Activated CD4-positive, alpha-beta T cell treated with anti-CD3 and anti-CD28 coated beads, Interleukin-2, amount 10 ng/mL, durations not matched to agents 24 days and 14 days (primary cell): ENCODE results near the gene DNM3. TPM values are rescaled to one million over a fixed set of nuclear protein-coding genes. Genes with fewer than 3 reads are reported as not detected.

ENCODE experiments used
- DNase-seq: peaks from one replicate; pipeline ENCODE4 v3.0.0; 2022
- H3K27ac Mint-ChIP-seq: one replicate; pipeline ENCODE4 v1.8.0; 2022; ENCODE audit warnings: mild to moderate bottlenecking, mixed read lengths
- H3K27me3 Mint-ChIP-seq: one replicate; pipeline ENCODE4 v1.8.0; 2022; ENCODE audit warnings: mixed read lengths
- H3K36me3 Mint-ChIP-seq: one replicate; pipeline ENCODE4 v1.8.0; 2022; ENCODE audit warnings: low read depth, mild to moderate bottlenecking, mixed read lengths
- H3K4me1 Mint-ChIP-seq: one replicate; pipeline ENCODE4 v1.8.0; 2021; ENCODE audit warnings: mixed read lengths
- H3K4me3 Mint-ChIP-seq: one replicate; pipeline ENCODE4 v1.8.0; 2022; ENCODE audit warnings: mild to moderate bottlenecking, moderate library complexity, mixed read lengths
- H3K9me3 Mint-ChIP-seq: one replicate; pipeline ENCODE4 v1.8.0; 2021; ENCODE audit warnings: mixed read lengths
- intact Hi-C: fragments of 100-400 bp; cut with micrococcal nuclease; formaldehyde crosslinking; loops from one replicate; pipeline ENCODE4 v1.15.1; 2023
- total RNA-seq: library from RNA; stranded (reverse); gene quantifications from 2 replicates; pipeline ENCODE4 v1.2.3, GENCODE V29; 2022

DNM3 gene
- total RNA-seq, 1 donor from 2014 or later, result 0.42 TPM

DNA sequence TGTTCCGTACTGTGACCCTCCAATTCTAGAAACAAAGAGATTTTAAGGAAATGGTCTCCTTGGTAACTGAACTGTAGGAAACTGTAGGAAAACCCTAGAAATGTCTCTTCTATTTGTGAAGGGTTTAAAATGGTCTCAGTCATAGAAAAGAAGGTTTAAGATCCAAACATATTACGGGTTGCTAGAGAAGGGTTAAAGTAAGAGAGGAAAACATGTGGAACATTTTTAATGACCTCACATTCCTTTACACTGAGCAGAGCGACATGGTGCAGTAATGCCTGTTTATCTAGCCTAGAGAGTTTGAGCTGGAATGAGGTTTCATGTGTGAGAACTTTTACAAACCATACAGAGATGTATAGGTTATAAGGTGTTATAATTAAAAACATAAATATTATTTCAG, 542.2 kb downstream of the DNM3 start:
- Mint-ChIP-seq H3K27me3 (no peaks in the 10 kb centered on the region), H3K9me3 (peaks cover 7% of the 10 kb centered on the region), H3K36me3 (peaks cover 3% of the 10 kb centered on the region), H3K4me3 (no peak overlapping the region), H3K4me1 (peaks cover 17% of the 10 kb centered on the region), H3K27ac (no peak overlapping the region)
- intact Hi-C loops, result no loop called here
- DNase-seq, result no peak

DNA sequence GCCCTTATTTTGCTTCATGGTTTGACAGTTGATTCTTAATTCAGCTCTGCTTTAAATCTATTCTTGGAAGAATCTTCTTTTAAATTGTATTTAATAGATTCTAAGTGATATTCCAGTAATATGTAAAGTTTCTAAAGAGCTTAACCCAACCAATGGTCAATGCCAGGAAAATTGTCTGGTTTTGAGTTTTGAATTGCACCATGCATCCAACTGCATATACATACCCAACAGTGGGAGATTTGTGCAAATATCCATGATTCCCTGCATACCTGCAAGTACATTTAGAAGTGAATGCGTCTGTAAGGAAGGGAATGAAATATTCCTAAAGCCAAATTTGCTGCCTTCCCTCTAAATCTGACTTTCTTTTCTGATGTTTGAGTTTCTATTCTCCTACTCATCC, 543.4 kb downstream of the DNM3 start:
- intact Hi-C loops, result no loop called here
- Mint-ChIP-seq H3K36me3 (no peaks in the 10 kb centered on the region), H3K27me3 (no peaks in the 10 kb centered on the region), H3K27ac (no peak overlapping the region), H3K4me1 (peaks cover 17% of the 10 kb centered on the region), H3K4me3 (no peak overlapping the region), H3K9me3 (no peaks in the 10 kb centered on the region)
- DNase-seq, result no peak

DNA sequence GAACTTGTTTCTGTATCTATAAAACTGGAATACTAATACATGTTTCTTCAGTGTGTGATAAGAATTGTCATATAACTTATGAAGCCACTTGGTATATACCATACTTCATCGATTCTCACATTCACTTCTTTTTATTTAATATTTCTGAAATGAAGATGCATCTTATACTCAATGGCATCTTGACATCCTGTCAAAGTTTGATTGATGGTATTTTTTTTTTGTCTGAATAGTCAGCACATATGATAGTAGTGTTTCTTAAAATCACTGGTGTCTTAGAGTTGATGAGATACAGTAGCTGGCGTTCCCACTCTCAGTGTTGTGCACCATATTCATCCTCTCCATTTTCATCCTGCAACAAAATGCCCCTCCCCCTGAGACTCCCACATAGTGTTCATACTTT, 544.7 kb downstream of the DNM3 start:
- intact Hi-C loops, result no loop called here

DNA sequence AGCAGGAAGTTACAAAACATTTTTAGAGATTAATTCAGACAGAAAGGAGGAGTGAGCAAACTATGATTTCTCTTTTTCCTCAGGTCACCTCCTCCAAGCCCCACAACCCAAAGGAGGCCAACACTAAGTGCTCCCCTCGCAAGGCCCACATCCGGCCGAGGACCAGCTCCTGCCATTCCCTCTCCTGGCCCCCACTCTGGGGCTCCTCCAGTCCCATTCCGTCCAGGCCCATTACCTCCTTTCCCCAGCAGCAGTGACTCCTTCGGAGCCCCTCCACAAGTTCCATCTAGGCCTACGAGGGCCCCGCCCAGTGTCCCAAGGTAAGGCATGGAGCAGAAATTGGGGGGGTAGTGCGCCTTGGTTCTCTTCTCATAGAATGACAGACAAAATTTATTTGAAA, 547.2 kb downstream of the DNM3 start:
- Mint-ChIP-seq H3K4me3 (no peak overlapping the region), H3K9me3 (no peaks in the 10 kb centered on the region), H3K27ac (no peak overlapping the region), H3K27me3 (peaks cover 2% of the 10 kb centered on the region), H3K36me3 (peaks cover 1% of the 10 kb centered on the region), H3K4me1 (peaks cover 15% of the 10 kb centered on the region)
- intact Hi-C loops, result no loop called here
- no peak for DNase-seq

More for the DNA sequence above, 544.7 kb downstream of the DNM3 start:
- peaks cover 2% of the 10 kb centered on the region for H3K27me3 Mint-ChIP-seq
- no peaks in the 10 kb centered on the region for H3K36me3 Mint-ChIP-seq
- no peak overlapping the region for H3K27ac Mint-ChIP-seq
- H3K4me3 Mint-ChIP-seq, result no peak overlapping the region
- no peaks in the 10 kb centered on the region for H3K9me3 Mint-ChIP-seq
- H3K4me1 Mint-ChIP-seq, result peaks cover 15% of the 10 kb centered on the region
- DNase-seq, result no peak

DNA sequence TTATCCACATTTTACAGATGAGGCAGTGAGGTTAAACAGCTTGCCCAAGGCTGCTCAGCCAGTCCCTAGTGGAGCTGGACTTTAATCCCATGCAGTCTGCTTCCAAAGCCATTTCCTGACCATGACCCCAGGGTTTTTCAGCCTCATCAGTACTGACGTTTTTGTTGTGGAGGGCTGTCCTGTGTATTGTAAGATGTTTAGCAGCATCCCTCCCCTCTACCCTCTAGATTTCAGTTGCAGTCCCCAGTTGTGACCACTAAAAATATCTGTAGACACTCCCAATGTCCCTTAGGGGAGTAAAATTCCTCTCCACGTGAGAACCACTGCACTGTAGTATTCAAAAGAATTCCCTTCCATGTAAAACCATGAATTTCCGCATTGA, 549.0 kb downstream of the DNM3 start:
- Mint-ChIP-seq H3K36me3 (peaks cover 1% of the 10 kb centered on the region), H3K4me1 (peaks cover 30% of the 10 kb centered on the region), H3K4me3 (no peak overlapping the region), H3K27ac (no peak overlapping the region), H3K9me3 (no peaks in the 10 kb centered on the region), H3K27me3 (peaks cover 2% of the 10 kb centered on the region)
- DNase-seq, result no peak
- intact Hi-C loops, result no loop called here

DNA sequence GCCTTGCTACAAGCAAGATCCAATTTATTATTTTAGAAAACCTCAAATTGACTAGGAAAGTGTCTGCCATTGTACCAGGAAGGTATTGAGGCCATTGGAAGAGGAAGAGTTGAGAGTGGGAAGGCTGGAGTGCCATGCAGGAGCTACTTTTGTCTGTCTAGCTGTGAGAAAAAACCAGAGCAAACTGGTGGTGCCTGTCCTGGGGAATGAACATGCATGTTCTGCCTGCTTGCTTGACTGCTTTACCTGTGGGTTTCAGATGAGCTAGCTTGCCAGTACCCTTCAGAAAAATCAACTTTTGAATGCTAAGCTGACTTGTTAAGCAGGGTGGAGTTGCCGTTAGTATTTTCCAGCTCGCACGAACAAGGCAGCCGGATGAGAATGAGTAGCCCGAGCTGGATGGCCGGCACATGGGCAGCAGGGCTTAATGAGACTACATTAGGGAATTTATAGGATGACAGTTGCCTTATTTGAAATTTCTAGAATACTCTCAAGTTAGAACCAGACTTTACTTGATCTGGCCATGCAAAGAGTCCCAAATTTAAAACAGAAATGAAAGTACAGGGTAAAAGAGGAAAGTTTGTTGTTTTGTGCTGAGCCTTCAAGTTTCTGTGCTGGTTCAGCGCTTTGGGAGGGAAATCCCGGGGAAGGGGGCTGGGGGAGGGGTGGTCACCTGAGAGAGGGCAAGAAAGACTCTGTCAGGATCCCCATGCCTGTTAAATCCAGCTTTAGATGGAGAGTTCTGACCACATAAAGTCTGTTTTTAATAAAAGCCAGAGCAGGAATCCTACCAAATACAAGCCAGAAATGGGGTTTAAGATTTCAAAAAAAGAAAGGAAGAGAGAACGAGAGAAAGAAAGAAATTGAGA, 549.6 kb downstream of the DNM3 start:
- peaks cover 2% of the 10 kb centered on the region for H3K27me3 Mint-ChIP-seq
- H3K27ac Mint-ChIP-seq, result no peak overlapping the region
- no peak overlapping the region for H3K4me3 Mint-ChIP-seq
- peaks cover 1% of the 10 kb centered on the region for H3K36me3 Mint-ChIP-seq
- intact Hi-C loops, result no loop called here
- no peak for DNase-seq
- no peaks in the 10 kb centered on the region for H3K9me3 Mint-ChIP-seq
- H3K4me1 Mint-ChIP-seq, result peaks cover 31% of the 10 kb centered on the region

DNA sequence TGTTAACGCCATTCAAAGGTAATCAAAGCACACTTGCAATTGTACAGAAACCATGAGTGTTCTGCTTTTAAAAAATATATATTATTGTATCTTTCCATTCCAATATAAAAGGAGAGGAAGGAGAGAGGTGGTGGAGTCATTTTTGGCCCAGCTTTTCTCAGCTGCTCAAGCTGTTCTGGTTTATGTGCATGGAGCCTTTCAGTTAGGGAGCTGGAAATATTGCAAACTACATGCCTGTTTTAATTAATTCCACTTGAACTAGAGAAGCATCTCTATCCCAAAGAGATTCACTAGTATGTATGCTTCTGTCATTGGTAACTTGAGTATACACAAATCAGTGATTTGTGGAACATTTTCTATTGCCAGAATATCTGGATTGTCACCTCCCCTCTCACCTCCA, 550.7 kb downstream of the DNM3 start:
- intact Hi-C loops, result no loop called here
- Mint-ChIP-seq H3K27ac (no peak overlapping the region), H3K4me1 (peaks cover 33% of the 10 kb centered on the region), H3K4me3 (no peak overlapping the region), H3K36me3 (peaks cover 1% of the 10 kb centered on the region), H3K27me3 (peaks cover 2% of the 10 kb centered on the region), H3K9me3 (no peaks in the 10 kb centered on the region)
- DNase-seq, result no peak

DNA sequence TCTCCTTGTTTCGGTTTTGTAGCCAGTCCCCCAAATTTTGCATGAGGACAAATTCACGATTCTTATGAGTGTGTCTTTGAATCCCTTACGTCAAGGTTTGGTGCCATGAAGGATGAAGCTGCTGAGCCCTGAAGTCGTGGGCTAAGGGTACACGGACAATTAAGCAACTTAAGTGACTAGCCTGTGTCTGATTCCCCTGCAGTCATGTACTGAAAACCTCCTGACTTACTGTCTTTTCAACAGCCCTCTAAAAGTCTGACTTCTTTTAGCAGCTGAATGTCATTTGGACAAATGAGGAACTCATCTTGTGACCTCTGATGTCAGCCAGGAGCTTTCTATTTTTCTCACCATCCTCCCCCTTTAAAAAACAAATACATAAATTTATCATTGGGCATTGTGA, 552.1 kb downstream of the DNM3 start:
- intact Hi-C loops, result no loop called here
- Mint-ChIP-seq H3K36me3 (peaks cover 1% of the 10 kb centered on the region), H3K27ac (no peak overlapping the region), H3K4me3 (no peak overlapping the region), H3K4me1 (peaks cover 40% of the 10 kb centered on the region), H3K9me3 (no peaks in the 10 kb centered on the region), H3K27me3 (peaks cover 2% of the 10 kb centered on the region)
- DNase-seq, result no peak

DNA sequence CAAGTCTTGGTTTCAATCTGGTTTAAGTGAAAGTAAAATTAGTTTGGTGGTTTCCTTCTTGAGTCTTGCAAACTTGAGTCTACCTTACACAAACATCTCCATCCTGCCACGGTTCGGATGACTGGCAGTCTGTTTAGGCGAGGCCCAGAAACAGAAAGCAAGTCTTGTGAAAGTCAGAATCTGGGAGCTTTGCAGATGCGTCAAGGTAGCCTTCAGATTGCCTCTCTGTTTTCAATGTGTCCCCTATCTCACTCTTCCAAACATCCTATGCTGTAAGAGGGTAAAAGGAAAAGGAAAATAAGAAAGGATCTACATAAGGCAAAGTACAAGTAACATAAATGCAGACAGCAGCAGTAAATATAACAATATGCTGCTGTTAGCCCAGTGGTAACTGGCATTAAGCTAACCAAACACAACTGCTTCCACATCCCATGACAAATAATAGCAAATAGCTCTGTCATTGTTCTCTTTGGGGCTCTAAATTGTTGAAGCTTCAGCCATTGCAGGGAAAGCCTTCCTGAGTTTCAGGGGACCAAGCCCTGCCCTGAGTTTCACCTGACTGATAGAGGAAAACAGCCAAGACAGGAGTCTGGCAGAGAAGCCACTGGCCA, 552.9 kb downstream of the DNM3 start:
- Mint-ChIP-seq H3K36me3 (peaks cover 1% of the 10 kb centered on the region), H3K27me3 (peaks cover 2% of the 10 kb centered on the region), H3K27ac (peak overlapping the region; percentile 85), H3K9me3 (no peaks in the 10 kb centered on the region), H3K4me1 (peaks cover 49% of the 10 kb centered on the region), H3K4me3 (peak overlapping the region; percentile 65)
- DNase-seq, result peak; percentile 92
- intact Hi-C loops, result loop anchor here (1.0 kb wide), 3 partner anchors 13 to 121 kb away; no protein-coding TSS in a partner anchor

DNA sequence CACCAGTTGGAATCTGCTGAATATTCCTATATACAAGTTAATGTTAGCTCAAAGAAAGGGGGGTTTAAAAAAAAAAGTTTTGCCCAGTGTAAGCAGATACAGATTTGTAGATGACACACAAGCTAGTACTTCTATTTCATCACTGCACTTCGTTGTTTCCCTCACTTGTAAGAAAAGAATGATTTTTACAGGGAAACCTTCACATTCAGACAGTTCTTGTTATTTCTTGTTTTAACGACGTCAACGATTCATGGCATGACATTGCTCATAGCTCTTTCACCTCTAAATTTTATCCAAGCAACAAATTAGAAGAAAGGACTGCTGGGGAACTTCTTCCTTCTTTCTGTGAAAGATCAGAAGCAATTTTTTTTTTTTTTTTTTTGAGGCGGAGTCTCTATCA, 553.5 kb downstream of the DNM3 start:
- H3K27me3 Mint-ChIP-seq, result peaks cover 2% of the 10 kb centered on the region
- peaks cover 1% of the 10 kb centered on the region for H3K36me3 Mint-ChIP-seq
- no peaks in the 10 kb centered on the region for H3K9me3 Mint-ChIP-seq
- no peak for DNase-seq
- H3K27ac Mint-ChIP-seq, result peak overlapping the region; percentile 85
- peaks cover 55% of the 10 kb centered on the region for H3K4me1 Mint-ChIP-seq
- intact Hi-C loops, result loop anchor here (1.0 to 5.0 kb wide), 4 partner anchors 14 to 258 kb away; no protein-coding TSS in a partner anchor
- H3K4me3 Mint-ChIP-seq, result peak overlapping the region; percentile 65

DNA sequence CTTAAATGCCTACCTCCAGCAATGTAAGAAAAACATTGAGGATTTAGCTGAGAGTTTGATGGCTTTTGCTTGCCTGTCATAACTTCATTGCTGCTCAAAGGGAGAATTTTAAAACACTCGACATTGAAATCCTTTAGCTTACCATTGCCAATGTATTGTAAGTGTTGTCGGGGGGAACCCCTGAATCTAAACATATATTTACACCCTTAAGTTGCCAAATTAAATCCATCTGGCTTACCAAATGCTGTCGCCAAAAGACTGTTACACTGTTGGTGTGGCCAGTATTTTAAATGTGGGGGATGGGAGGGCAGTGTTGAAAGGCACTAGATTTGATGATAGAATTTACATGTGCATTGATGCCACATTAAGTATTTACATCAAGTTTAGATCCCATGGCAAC, 554.3 kb downstream of the DNM3 start:
- intact Hi-C loops, result loop anchor here (5.0 kb wide), 1 partner anchor 258 kb away; no protein-coding TSS in a partner anchor
- no peak overlapping the region for H3K27ac Mint-ChIP-seq
- no peak overlapping the region for H3K4me3 Mint-ChIP-seq

DNA sequence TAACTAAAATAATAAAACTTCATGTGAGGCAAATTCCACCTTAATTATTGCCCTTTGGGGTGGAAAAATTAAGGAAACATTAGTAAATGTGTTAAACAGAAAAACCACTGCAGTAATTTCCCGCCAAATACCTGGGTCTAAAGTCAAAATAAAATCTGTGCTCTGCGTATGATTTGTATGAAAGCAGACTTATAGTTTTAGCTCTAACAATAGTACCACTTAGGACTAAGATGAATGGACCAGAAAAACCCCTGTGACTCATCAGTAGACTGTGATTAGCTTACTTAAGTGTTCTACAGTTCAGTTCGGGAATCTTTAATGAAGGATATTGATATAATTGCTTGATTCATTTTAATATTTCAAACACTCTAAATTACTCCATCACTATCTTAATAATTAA, 555.9 kb downstream of the DNM3 start:
- intact Hi-C loops, result loop anchor here (1.0 to 5.0 kb wide), 2 partner anchors 59 to 260 kb away; no protein-coding TSS in a partner anchor
- Mint-ChIP-seq H3K27ac (no peak overlapping the region), H3K27me3 (no peaks in the 10 kb centered on the region), H3K36me3 (no peaks in the 10 kb centered on the region), H3K4me1 (peaks cover 55% of the 10 kb centered on the region), H3K9me3 (no peaks in the 10 kb centered on the region), H3K4me3 (no peak overlapping the region)
- no peak for DNase-seq

More for the DNA sequence above, 554.3 kb downstream of the DNM3 start:
- Mint-ChIP-seq H3K36me3 (peaks cover 1% of the 10 kb centered on the region), H3K9me3 (no peaks in the 10 kb centered on the region), H3K27me3 (no peaks in the 10 kb centered on the region), H3K4me1 (peaks cover 59% of the 10 kb centered on the region)
- no peak for DNase-seq

DNA sequence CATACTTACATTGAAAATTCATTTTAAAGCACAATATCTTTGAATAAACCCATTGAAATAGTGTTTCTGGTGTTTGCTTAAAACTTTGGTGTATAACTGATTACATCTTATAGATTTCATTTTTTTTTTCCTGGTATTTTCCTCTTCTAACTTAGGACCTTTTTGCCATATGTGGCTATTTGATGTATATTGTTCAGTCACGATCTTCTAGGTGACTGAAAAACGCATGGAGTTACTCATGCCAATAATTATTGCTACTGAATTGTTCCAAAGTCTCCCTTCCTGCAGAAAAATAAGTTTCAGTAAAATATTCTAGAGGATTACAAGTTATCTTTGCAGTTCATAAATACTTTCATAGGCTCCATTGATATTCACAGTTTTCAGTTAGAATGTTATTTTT, 556.3 kb downstream of the DNM3 start:
- no peaks in the 10 kb centered on the region for H3K36me3 Mint-ChIP-seq
- H3K27ac Mint-ChIP-seq, result no peak overlapping the region
- peaks cover 55% of the 10 kb centered on the region for H3K4me1 Mint-ChIP-seq
- DNase-seq, result no peak
- intact Hi-C loops, result loop anchor here (1.0 to 5.0 kb wide), 4 partner anchors 59 to 395 kb away; no protein-coding TSS in a partner anchor
- no peaks in the 10 kb centered on the region for H3K27me3 Mint-ChIP-seq
- no peaks in the 10 kb centered on the region for H3K9me3 Mint-ChIP-seq
- H3K4me3 Mint-ChIP-seq, result no peak overlapping the region

DNA sequence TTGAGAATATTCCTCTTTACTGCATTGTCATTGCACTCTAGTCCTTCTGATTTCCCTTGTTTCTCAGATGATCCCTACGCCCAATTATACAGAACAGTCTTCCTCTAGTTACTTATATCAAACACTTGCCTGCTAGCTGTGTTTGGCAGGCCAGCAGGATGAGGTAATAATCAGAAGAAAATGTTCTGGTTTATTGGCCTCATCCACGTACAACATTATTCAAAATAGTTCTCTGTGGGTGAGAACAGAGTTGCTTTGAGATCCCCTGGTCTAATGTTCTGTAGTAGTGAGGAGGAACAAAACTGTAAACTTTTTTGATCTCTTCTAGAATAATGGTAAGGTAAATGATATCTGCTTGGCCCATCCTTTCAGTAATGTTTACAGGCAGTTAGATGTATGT, 556.9 kb downstream of the DNM3 start:
- Mint-ChIP-seq H3K27me3 (no peaks in the 10 kb centered on the region), H3K27ac (no peak overlapping the region), H3K4me1 (peaks cover 52% of the 10 kb centered on the region), H3K4me3 (no peak overlapping the region), H3K9me3 (no peaks in the 10 kb centered on the region), H3K36me3 (no peaks in the 10 kb centered on the region)
- intact Hi-C loops, result loop anchor here (2.0 to 5.0 kb wide), 3 partner anchors 217 to 395 kb away; no protein-coding TSS in a partner anchor
- DNase-seq, result no peak
